ENCODE measurements around the gene HELZ. TPM values are rescaled to one million over a fixed set of nuclear protein-coding genes. Genes with fewer than 3 reads are reported as not detected.

HELZ gene
- total RNA-seq, 1 experiment from 2014 or later = 49.8 TPM

DNA sequence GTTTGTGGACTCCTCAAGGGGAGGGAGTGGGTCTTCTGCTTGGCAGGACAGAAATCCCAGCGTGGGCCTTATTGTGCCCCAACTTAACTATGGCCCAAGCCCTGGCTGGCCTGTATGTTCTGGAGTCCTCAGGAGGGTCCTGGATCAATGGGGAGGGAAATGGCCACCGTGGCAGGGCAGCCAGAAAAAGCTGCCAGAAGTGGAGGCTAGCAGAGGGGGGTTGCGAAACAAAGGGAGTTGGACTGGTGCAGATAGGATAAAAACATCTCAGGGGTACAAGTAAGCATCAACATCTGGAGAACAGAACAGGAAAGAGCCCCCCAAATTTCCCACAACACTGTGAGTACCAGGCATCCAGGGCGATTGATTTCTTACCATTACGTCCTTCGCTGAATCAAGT lies 204.3 kb downstream of the HELZ start:
- H2BK20ac ChIP-seq (ENCODE audit: low read depth, low read length, poor library complexity, severe bottlenecking) = no peak overlapping the region
- H2BK15ac ChIP-seq (ENCODE audit: low read depth, low read length) = no peak overlapping the region
- no peak overlapping the region for H3K18ac ChIP-seq (ENCODE audit: insufficient read length, low read depth, low read length)
- no peak overlapping the region for H3K4me2 ChIP-seq (ENCODE audit: insufficient read depth, insufficient read length, low read length)
- H4K8ac ChIP-seq (replicated peaks; ENCODE audit: insufficient read length, low read depth, low read length) = no peak overlapping the region
- H3K4me1 ChIP-seq (ENCODE audit: insufficient read depth, low read length) = no peaks in the 10 kb centered on the region
- H3K27ac Mint-ChIP-seq = no peak overlapping the region
- H4K20me1 ChIP-seq (ENCODE audit: control insufficient read depth, insufficient read depth, insufficient read length) = no peaks in the 10 kb centered on the region
- no peak overlapping the region for H4K5ac ChIP-seq (ENCODE audit: insufficient read length, low read depth, low read length)
- WGBS (ENCODE audit: extremely low coverage, insufficient read length, low lambda C conversion rate) = no CpG with 5 or more reads among the region's 6 CpGs
- H3K9me3 ChIP-seq (ENCODE audit: control insufficient read depth, low read depth, low read length) = no peaks in the 10 kb centered on the region
- no peak overlapping the region for H3K23ac ChIP-seq (ENCODE audit: insufficient read length, low read depth, low read length)
- H3K4me1 Mint-ChIP-seq = peaks cover 8 to 13% of the 10 kb centered on the region in 2 experiments; a peak in 3 of 4 replicates
- no peak overlapping the region for H2BK12ac ChIP-seq (ENCODE audit: insufficient read length, low read depth, low read length)
- TF ChIP-seq, protein P1, sequence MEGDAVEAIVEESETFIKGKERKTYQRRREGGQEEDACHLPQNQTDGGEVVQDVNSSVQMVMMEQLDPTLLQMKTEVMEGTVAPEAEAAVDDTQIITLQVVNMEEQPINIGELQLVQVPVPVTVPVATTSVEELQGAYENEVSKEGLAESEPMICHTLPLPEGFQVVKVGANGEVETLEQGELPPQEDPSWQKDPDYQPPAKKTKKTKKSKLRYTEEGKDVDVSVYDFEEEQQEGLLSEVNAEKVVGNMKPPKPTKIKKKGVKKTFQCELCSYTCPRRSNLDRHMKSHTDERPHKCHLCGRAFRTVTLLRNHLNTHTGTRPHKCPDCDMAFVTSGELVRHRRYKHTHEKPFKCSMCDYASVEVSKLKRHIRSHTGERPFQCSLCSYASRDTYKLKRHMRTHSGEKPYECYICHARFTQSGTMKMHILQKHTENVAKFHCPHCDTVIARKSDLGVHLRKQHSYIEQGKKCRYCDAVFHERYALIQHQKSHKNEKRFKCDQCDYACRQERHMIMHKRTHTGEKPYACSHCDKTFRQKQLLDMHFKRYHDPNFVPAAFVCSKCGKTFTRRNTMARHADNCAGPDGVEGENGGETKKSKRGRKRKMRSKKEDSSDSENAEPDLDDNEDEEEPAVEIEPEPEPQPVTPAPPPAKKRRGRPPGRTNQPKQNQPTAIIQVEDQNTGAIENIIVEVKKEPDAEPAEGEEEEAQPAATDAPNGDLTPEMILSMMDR (conservative IDR thresholded peaks at IDR 0.05) = no peak
- H3K56ac ChIP-seq (ENCODE audit: insufficient read length, low read depth, low read length) = no peak overlapping the region
- H3K79me2 ChIP-seq (ENCODE audit: insufficient read depth, low read length) = no peaks in the 10 kb centered on the region
- H4K91ac ChIP-seq (ENCODE audit: insufficient read length, low read depth, low read length) = no peak overlapping the region
- no peak overlapping the region for H3K14ac ChIP-seq (ENCODE audit: insufficient read depth, low read length)
- H3K9me3 Mint-ChIP-seq = no peaks in the 10 kb centered on the region; a peak in 1 of 5 replicates
- no peak overlapping the region for H2AFZ ChIP-seq (ENCODE audit: low read length)
- H3K36me3 Mint-ChIP-seq (ENCODE audit: insufficient read depth in 1 of 3, low read depth in 3 of 3) = no peaks in the 10 kb centered on the region
- H3K4ac ChIP-seq (ENCODE audit: low read depth, low read length) = no peak overlapping the region
- no peak overlapping the region for H3K27ac ChIP-seq (ENCODE audit: insufficient read length, low read depth, low read length)
- H3K9ac ChIP-seq (ENCODE audit: extremely low read depth, insufficient read length, low read length) = no peak overlapping the region
- no peak for DNase-seq
- no peaks in the 10 kb centered on the region for H3K79me1 ChIP-seq (ENCODE audit: insufficient read depth, low read depth, low read length, poor library complexity, severe bottlenecking)
- H2AK5ac ChIP-seq (ENCODE audit: insufficient read length, low read length) = no peak overlapping the region
- no peak overlapping the region for H2BK5ac ChIP-seq (ENCODE audit: insufficient read length, low read length)
- peaks cover 2% of the 10 kb centered on the region for H3K27me3 Mint-ChIP-seq (ENCODE audit: low read depth)
- H3K4me3 Mint-ChIP-seq = no peak overlapping the region
- H3K27me3 ChIP-seq (ENCODE audit: insufficient read depth, low read length) = no peaks in the 10 kb centered on the region
- no peak overlapping the region for H3T11ph ChIP-seq (ENCODE audit: low read length)
- no peak overlapping the region for H2BK120ac ChIP-seq (ENCODE audit: low read depth, low read length, poor library complexity, severe bottlenecking)
- H3K23me2 ChIP-seq (ENCODE audit: insufficient read length, low read depth, low read length, poor library complexity, severe bottlenecking) = no peaks in the 10 kb centered on the region

All from H9 (cell line).